Lung (tissue), 12 donors: ENCODE results near the gene LONP1. TPM values are rescaled to one million over a fixed set of nuclear protein-coding genes. Genes with fewer than 3 reads are reported as not detected.

ENCODE experiments used
- ATAC-seq: fragments of 200-7000 bp; cut with Tn5 transposase; one replicate; pipeline ENCODE4 v1.9.1; 2020; ENCODE audit warnings: moderate number of reproducible peaks; ENCODE audit not compliant: insufficient read depth, low FRiP score
- DNase-seq, 3 donors: peaks; one replicate each; pipeline ENCODE4 v3.0.0-alpha.2; 2013 to 2017
- H3K27ac ChIP-seq, 2 donors: one replicate each; pipeline ENCODE4 v1.5.1; 2013; ENCODE audit warnings: mild to moderate bottlenecking in 2 of 2, moderate library complexity in 2 of 2, control low read depth in 1 of 2, inconsistent platforms in 1 of 2, low read depth in 1 of 2, low read length in 1 of 2
- H3K27me3 ChIP-seq, 3 donors: one replicate each; pipeline ENCODE4 v1.5.1; 2013; ENCODE audit warnings: low read length in 2 of 3; ENCODE audit not compliant: control insufficient read depth in 3 of 3, insufficient read depth in 3 of 3
- H3K36me3 ChIP-seq, 4 donors: one replicate each; pipeline ENCODE4 v1.5.1; 2013; ENCODE audit warnings: low read length in 4 of 4, mild to moderate bottlenecking in 1 of 4, moderate library complexity in 1 of 4; ENCODE audit not compliant: control insufficient read depth in 4 of 4, insufficient read depth in 4 of 4
- H3K4me1 ChIP-seq, 5 donors: one replicate each; pipeline ENCODE4 v1.5.1; 2013; ENCODE audit warnings: low read length in 5 of 5, mild to moderate bottlenecking in 2 of 5, moderate library complexity in 1 of 5; ENCODE audit not compliant: control insufficient read depth in 5 of 5, insufficient read depth in 5 of 5
- H3K4me3 ChIP-seq: one replicate; pipeline ENCODE4 v1.5.1; 2013; ENCODE audit warnings: mild to moderate bottlenecking, control low read depth, moderate library complexity
- H3K9ac ChIP-seq, 2 donors: one replicate each; pipeline ENCODE4 v1.5.1; 2013; ENCODE audit warnings: low read length in 2 of 2, control low read depth in 1 of 2; ENCODE audit not compliant: insufficient read depth in 1 of 2
- H3K9me3 ChIP-seq, 4 donors: one replicate each; pipeline ENCODE4 v1.5.1; 2013; ENCODE audit warnings: low read length in 3 of 4, mild to moderate bottlenecking in 1 of 4, moderate library complexity in 1 of 4; ENCODE audit not compliant: control insufficient read depth in 4 of 4, insufficient read depth in 3 of 4
- CTCF ChIP-seq: IDR thresholded peaks from 2 replicates; pipeline ENCODE4 v1.5.1; 2012; ENCODE audit warnings: mild to moderate bottlenecking; ENCODE audit errors: control extremely low read depth, extremely low read depth
- WGBS, 2 donors: extraction: QIAGEN DNeasy Blood & Tissue Kit; methylation state at CpG; one replicate each; pipeline ENCODE4 v1.1.7; 2013; 5-methylcytosine and 5-hydroxymethylcytosine counted together
- polyA plus RNA-seq, 2 donors: library from polyadenylated mRNA; stranded (reverse); fragments of 200-250 nt; gene quantifications; one replicate each; pipeline ENCODE4 v1.2.1, GENCODE V29; 2013
- total RNA-seq, 2 donors: library from RNA; depleted of rRNA in 1 of 2; stranded (reverse); fragments of >200 nt in 1 of 2; gene quantifications; one replicate each; pipeline ENCODE4 v1.2.1, GENCODE V29; 2014 to 2021
- donor health status: control.
- donor health status: control.
- donor health status: Bipolar disorder and iron deficiency.
- donor health status: healthy.
- donor health status: DM: yes; HTN: yes; CAD: no.

The LONP1 gene
- total and polyA plus RNA-seq, 4 donors: 41.0 to 89.6 (median 69.0) TPM

GRCh38 chr19:5707576-5708575 is 12.1 kb downstream of the LONP1 start:
- ATAC-seq (no peak), DNase-seq (no peak)
- WGBS, 2 donors: 92 to 95% methylated on average over 34 to 37 of the region's 37 CpGs

DNA sequence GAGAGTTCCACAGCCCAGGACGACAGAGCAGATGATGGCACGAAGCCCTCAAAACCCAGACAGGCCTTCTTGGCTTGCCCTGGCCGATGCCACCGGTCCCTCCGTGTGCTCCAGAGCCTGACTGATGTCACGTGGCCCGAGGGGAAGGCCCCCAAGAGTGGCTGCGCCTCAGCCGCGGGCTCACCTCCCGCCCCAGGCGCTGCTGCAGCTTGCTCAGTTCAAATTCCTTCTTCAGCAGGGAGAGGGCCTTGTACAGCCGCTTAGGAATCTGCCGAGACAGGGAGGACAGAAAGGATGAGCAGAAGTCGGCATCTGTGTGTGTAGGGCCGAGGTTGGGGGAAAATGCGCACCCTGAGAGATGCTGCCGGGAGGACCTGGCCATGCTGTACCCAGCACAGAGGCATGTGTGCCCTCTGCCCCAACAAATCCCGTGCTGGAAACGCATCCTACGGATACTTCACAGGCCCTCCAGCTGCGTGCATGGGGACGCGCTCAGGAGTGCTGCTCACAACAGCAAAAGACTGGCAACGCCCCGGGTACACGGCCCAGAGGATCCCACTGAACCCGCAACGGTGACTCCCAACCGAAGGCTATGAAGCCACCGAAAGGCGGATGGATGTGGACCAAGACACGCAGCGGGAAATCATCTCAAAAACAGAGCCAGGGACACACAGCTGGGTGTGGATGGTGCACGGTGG is 12.9 kb downstream of the LONP1 start:
- no peak overlapping the region for H3K27ac ChIP-seq
- no peak overlapping the region for H3K9ac ChIP-seq
- DNase-seq (no peak), ATAC-seq (no peak)
- TF ChIP-seq CTCF: no peak
- 95 to 96% methylated on average over 35 of the region's 35 CpGs for WGBS, 2 donors
- H3K4me3 ChIP-seq: no peak overlapping the region
- no peaks in the 10 kb centered on the region for H3K4me1 ChIP-seq
- H3K9me3 ChIP-seq: no peaks in the 10 kb centered on the region
- H3K36me3 ChIP-seq: peaks cover 2 to 73% (median 25%) of the 10 kb centered on the region in 4 donors
- H3K27me3 ChIP-seq: no peaks in the 10 kb centered on the region

More at GRCh38 chr19:5707576-5708575, 12.1 kb downstream of the LONP1 start:
- no peak overlapping the region for H3K27ac ChIP-seq
- H3K4me3 ChIP-seq: no peak overlapping the region
- H3K9ac ChIP-seq: no peak overlapping the region
- no peaks in the 10 kb centered on the region for H3K9me3 ChIP-seq
- H3K36me3 ChIP-seq: peaks cover 2 to 80% (median 28%) of the 10 kb centered on the region in 4 donors
- no peaks in the 10 kb centered on the region for H3K4me1 ChIP-seq
- TF ChIP-seq CTCF: no peak
- no peaks in the 10 kb centered on the region for H3K27me3 ChIP-seq

DNA sequence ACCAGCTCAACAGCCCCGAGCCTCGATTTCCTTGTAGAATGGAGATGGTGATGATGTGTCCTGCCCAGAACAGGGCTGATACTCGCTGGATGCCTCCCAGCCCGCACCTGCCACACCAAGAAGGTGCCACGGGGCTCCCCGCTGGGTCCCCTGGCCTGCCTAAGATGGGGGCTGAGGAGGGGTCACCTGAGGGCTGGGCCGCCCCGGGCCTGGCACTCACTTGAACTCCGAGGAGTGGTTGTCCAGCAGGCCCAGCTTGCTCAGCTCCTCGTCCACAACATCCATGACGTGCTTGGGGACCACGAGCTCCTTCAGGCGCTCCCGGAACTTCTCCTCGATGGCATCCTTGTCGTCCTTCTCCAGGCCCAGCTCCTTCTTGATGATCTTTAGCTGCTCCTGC is 14.4 kb downstream of the LONP1 start:
- H3K27me3 ChIP-seq: no peaks in the 10 kb centered on the region
- no peaks in the 10 kb centered on the region for H3K4me1 ChIP-seq
- DNase-seq (no peak), ATAC-seq (no peak)
- 93% methylated on average over 16 of the region's 16 CpGs for WGBS, 2 donors
- H3K4me3 ChIP-seq: no peak overlapping the region
- no peaks in the 10 kb centered on the region for H3K9me3 ChIP-seq
- peaks cover under 1 to 63% (median 20%) of the 10 kb centered on the region in 4 donors for H3K36me3 ChIP-seq
- no peak overlapping the region for H3K27ac ChIP-seq
- no peak overlapping the region for H3K9ac ChIP-seq
- no peak for TF ChIP-seq CTCF
